ACC112 (cell line): ENCODE data around the gene ELMOD3.
"Not testable (repeated sequence)": the region's sequence is repeated elsewhere in the genome, so short reads cannot be mapped to it uniquely, and the experiment has no call there.

ENCODE experiments used
- H2AFZ ChIP-seq: fragments of 200-600 bp; sonication (generic); one replicate; pipeline ENCODE4 v1.6.0; 2017; ENCODE audit warnings: antibody characterized with exemption, low read length; ENCODE audit not compliant: unreplicated experiment
- H3K27ac ChIP-seq: fragments of 200-600 bp; sonication (generic); 2 replicates; pipeline ENCODE4 v1.5.1; 2014; ENCODE audit warnings: low read depth, mild to moderate bottlenecking, antibody characterized with exemption, low read length, moderate library complexity
- H3K27me3 ChIP-seq: fragments of 200-600 bp; sonication (generic); 2 replicates; pipeline ENCODE4 v1.6.1; 2014; ENCODE audit warnings: mild to moderate bottlenecking, antibody characterized with exemption, low read length, moderate library complexity, mixed read lengths; ENCODE audit not compliant: insufficient read depth
- H3K36me3 ChIP-seq: fragments of 200-600 bp; sonication (generic); 2 replicates; pipeline ENCODE4 v1.6.1; 2016; ENCODE audit warnings: mild to moderate bottlenecking, antibody characterized with exemption, low read length, moderate library complexity, mixed read lengths; ENCODE audit not compliant: insufficient read depth
- H3K4me1 ChIP-seq: fragments of 200-600 bp; sonication (generic); one replicate; pipeline ENCODE4 v1.6.1; 2016; ENCODE audit warnings: low read length, mixed read lengths; ENCODE audit not compliant: insufficient read depth, unreplicated experiment, control insufficient read depth
- H3K4me3 ChIP-seq: fragments of 200-600 bp; sonication (generic); 2 replicates; pipeline ENCODE4 v1.5.1; 2014; ENCODE audit warnings: mild to moderate bottlenecking, low read depth, low read length
- H3K79me2 ChIP-seq: fragments of 200-600 bp; sonication (generic); one replicate; pipeline ENCODE4 v1.6.0; 2016; ENCODE audit warnings: low read length; ENCODE audit not compliant: control insufficient read depth, unreplicated experiment, insufficient read depth

Gene ELMOD3

DNA sequence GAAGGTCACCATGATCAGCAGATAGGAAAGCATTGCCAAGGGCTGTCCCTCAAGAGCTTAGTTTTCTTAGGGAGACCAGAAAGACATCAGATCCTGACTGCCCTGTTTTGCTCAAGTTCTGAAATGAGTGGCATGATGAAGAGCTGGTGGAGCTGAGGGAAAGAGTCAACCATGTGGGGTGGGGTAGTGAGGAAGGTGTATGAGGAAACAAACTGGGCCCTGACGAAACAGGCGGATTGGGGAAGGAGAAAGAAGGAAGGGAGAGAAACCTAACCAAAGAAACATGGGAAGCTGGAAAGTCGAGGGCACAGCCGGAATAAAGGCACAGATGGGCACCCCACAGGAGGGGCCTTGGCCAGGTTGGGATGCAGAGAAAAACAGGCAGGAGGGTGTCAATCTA, 34.8 kb upstream of the ELMOD3 start:
- peaks cover 4% of the 10 kb centered on the region for H3K4me1 ChIP-seq
- no peak overlapping the region for H2AFZ ChIP-seq
- no peak overlapping the region for H3K27ac ChIP-seq
- no peak overlapping the region for H3K4me3 ChIP-seq
- peaks cover 54% of the 10 kb centered on the region for H3K79me2 ChIP-seq
- H3K27me3 ChIP-seq, result no peaks in the 10 kb centered on the region
- peaks cover 45% of the 10 kb centered on the region for H3K36me3 ChIP-seq

DNA sequence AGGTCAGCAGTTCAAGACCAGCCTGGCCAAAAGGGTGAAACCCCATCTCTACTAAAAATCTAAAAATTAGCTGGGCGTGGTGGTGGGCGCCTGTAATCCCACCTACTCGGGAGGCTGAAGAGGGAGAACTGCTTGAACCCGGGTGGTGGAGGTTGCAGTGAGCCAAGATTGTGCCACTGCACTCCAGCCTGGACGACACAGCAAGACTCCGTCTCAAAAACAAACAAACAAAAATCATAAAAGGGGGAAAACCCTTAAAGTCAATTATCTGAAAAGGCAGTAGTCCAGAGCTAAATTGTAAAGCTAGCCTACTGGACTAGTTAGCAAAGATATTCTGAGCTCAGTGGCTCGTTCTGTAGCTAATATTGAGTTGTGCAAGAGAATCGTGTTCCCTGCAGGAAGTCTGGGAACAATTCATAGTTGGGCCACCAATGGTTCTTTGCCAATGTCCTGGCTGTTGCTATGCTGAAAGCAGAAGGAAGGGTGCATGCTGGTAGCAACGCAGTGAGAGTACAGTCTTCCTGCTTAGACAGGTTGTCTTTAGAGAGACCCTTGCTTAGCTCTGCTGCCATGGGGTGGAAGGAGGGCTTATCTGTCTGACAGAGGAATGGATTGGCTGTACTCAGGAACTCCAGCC, 31.1 kb upstream of the ELMOD3 start:
- no peak overlapping the region for H2AFZ ChIP-seq
- no peak overlapping the region for H3K27ac ChIP-seq
- peaks cover 56% of the 10 kb centered on the region for H3K36me3 ChIP-seq
- H3K27me3 ChIP-seq, result no peaks in the 10 kb centered on the region
- no peak overlapping the region for H3K4me3 ChIP-seq
- H3K4me1 ChIP-seq, result peaks cover 16% of the 10 kb centered on the region
- peaks cover 80% of the 10 kb centered on the region for H3K79me2 ChIP-seq

DNA sequence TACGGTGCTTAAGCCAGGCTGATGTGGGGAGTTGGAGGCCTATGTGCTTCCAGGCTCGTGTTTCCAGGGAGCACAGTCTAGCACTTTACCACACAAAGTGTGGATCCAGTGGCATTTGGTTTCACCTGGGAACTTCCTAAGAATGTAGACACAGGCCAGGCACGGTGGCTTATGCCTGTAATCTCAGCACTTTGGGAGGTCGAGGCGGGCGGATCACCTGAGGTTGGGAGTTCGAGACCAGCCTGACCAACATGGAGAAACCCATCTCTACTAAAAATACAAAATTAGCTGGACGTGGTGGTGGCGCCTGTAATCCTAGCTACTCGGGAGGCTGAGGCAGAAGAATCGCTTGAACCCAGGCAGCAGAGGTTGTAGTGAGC, 30.6 kb upstream of the ELMOD3 start:
- Histone ChIP-seq H3K79me2 (peaks cover 75% of the 10 kb centered on the region), H3K4me1 (peaks cover 16% of the 10 kb centered on the region), H3K36me3 (peaks cover 56% of the 10 kb centered on the region)
- H3K27me3 ChIP-seq, H2AFZ ChIP-seq, H3K4me3 ChIP-seq, H3K27ac ChIP-seq: not testable (repeated sequence)

DNA sequence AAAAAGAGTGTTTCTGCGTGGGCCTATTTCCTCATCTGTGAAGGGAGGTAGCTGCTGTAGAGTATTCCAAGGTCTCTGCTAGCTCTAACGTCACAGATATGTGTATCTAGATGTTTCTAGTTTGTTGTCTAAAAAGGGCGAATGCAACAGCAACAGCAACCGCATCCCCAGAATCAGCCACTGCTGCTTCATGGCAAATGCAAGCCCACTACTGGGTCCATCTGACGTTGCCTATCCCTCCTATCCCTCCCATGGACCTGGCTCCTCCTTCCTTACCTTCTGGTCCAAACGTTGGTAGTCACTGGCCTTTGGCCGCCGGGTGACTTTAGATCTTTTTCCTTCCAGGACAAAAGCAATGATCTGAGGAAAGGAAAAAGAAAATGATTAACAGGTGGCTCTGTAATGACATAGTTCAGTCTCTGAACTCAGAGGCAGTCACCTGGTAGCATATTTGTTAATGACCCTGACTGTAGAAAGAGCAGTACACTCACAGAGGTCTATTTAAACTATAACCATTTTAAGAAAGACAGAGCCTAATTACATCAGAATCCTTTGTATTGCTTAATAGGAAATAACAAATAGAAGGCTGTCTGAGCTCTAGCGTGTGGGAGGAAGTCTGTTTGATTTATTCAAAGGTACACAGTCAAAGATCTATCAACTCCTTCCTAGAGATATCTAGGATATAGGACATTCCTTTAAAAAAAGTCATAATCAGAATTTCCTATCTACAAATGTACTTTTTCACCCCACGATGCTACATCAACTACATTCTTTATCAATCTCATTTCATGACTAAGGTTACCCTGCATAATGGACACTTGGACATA, 29.7 kb upstream of the ELMOD3 start:
- Histone ChIP-seq H3K36me3 (peaks cover 53% of the 10 kb centered on the region), H3K79me2 (peaks cover 69% of the 10 kb centered on the region), H3K4me3 (peak overlapping the region; percentile 96), H3K27me3 (no peaks in the 10 kb centered on the region), H3K4me1 (peaks cover 16% of the 10 kb centered on the region), H2AFZ (no peak overlapping the region), H3K27ac (peak overlapping the region; percentile 9; the same call in 1 of the 2 replicates)

DNA sequence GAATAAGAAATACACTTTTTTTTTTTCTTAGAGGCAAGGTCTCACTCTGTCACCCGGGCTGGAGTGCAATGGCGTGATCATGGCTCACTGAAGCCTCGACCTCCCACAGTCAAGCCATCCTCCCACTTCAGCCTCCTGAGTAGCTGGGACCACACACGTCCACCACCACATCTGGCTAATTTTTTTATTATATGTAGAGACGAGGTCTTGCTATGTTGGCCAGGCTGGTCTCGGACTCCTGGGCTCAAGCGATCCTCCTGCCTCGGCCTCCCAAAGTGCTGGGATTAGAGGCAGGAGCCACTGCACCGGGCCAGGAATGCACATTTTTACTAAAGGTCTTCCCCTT, 29.1 kb upstream of the ELMOD3 start:
- peak overlapping the region; percentile 96 for H3K4me3 ChIP-seq
- H3K27me3 ChIP-seq, result no peaks in the 10 kb centered on the region
- H2AFZ ChIP-seq, result no peak overlapping the region
- H3K79me2 ChIP-seq, result peaks cover 63% of the 10 kb centered on the region
- H3K36me3 ChIP-seq, result peaks cover 48% of the 10 kb centered on the region
- H3K4me1 ChIP-seq, result peaks cover 16% of the 10 kb centered on the region
- peak overlapping the region; percentile 9; the same call in 1 of the 2 replicates for H3K27ac ChIP-seq

DNA sequence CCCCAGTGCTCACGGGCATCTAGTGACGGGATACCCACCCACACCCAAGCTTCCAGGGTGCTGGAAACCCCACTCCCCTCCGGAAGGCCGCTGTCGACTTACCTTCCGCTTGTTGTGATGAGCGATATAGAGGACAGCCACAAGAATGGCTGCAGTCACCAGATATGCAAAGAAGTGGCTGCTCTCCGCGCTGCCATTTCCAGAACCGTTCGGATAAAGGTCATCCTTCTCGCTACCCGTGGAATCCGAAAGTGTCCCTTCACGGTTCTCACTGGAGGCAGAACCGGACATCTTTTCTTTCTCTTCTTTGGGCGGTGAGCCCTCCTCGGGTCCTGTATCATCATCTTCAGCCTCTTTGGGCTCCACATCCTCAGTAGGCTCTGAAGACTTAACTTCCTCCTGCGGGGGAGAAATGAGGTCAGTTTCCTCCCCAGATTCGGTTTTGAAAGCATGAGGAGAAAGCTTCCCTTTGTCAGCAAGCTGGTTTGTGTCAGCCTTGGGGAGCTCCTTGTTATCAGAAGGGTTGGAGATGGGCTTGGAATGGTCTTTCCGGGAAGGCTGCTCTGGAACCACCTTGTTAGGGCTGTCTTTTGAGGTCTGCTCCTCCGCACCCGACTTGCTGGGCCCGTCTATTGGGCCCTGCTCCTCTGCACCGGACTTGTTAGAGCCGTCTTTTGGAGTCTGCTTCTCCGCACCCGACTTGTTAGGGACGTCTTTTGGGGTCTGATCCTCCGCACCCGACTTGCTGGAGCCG, 28.0 kb upstream of the ELMOD3 start:
- H3K36me3 ChIP-seq, result peaks cover 38% of the 10 kb centered on the region
- peak overlapping the region; percentile 96 for H3K4me3 ChIP-seq
- H3K79me2 ChIP-seq, result peaks cover 53% of the 10 kb centered on the region
- H3K27me3 ChIP-seq, result no peaks in the 10 kb centered on the region
- peak overlapping the region; percentile 6; the same call in 1 of the 2 replicates for H3K27ac ChIP-seq
- H2AFZ ChIP-seq, result no peak overlapping the region
- peaks cover 16% of the 10 kb centered on the region for H3K4me1 ChIP-seq

DNA sequence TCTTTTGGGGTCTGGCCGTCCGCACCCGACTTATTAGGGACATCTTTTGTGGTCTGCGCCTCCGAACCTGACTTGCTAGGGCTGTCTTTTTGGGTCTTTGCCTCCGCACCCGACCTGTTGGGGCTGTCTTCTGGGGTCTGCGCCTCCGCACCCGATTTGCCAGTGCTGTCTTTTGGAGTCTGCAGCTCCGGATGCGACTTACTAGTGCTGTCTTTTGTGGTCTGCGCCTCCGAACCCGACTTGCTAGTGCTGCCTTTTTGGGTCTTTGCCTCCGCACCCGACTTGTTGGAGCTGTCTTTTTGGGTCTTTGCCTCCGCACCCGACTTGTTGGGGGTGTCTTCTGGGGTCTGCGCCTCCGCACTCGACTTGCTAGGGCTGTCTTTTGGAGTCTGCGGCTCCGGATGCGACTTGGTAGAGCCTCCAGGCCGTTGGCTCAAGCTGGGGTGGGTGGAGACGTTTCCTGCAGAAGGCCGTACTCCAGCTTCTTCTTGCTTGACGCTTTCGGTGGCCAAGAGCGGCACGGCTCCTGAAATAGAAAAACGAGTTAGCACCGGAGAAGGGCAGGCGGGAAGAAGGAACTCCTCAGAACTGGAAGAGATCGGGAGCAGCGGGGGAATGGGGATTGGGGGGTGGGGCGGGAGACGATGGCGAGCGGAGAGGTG, 27.3 kb upstream of the ELMOD3 start:
- H2AFZ ChIP-seq, result peak overlapping the region; percentile 79
- no peaks in the 10 kb centered on the region for H3K27me3 ChIP-seq
- H3K27ac ChIP-seq, result peak overlapping the region; percentile 82; the same call in 1 of the 2 replicates
- H3K4me1 ChIP-seq, result peaks cover 16% of the 10 kb centered on the region
- peaks cover 49% of the 10 kb centered on the region for H3K79me2 ChIP-seq
- peaks cover 31% of the 10 kb centered on the region for H3K36me3 ChIP-seq
- H3K4me3 ChIP-seq, result peak overlapping the region; percentile 96

DNA sequence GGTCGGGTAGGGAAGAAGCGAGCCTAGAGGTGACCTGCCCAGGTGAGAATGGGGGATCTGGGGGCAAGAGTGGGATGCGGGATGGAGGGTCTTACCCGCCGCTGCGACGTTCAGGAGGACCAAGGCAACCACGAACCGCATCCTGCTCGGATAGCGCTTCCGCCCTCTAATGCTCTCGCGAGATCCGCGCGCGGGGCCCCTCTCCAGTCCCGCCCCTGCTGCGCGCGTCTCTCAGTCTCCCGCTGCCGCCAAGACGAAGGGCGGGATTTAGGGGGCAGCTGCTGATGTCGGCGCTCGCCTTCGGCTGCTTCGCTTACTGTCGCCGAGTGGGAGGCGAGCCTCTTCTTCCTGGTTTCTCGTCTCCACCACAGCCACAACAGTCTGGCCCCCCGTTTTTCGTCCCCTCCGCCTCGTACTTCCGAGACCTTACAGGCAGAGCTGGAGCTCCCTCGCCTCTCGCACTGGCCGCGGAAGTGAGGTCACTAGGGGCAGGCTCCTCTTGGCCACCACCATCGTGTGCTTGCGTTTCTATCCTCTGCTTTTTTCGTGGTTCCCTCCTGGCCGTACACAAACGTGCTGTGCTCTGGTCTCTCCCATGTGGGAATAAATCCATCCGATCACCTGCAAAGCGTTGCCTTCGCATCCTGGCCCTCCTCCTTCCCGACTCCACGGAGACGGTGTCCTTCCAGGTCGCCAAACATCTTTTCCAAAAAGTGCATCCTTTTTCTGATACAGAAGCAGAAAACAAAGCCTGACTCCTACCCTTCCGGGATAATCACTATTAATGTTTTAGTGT, 26.5 kb upstream of the ELMOD3 start, which contains the start of gene TGOLN2:
TSS of gene TGOLN2 (minus strand) at position 168 of the 796 bp plus-strand sequence. CDS start at position 141, 27 bp downstream.
- Histone ChIP-seq H3K36me3 (peaks cover 28% of the 10 kb centered on the region), H3K4me1 (peaks cover 16% of the 10 kb centered on the region), H2AFZ (peak within 1 kb of the TSS; percentile 79), H3K4me3 (peak within 1 kb of the TSS; percentile 96), H3K27me3 (no peaks in the 10 kb centered on the region), H3K79me2 (peaks cover 42% of the 10 kb centered on the region), H3K27ac (peak within 1 kb of the TSS; percentile 82)

DNA sequence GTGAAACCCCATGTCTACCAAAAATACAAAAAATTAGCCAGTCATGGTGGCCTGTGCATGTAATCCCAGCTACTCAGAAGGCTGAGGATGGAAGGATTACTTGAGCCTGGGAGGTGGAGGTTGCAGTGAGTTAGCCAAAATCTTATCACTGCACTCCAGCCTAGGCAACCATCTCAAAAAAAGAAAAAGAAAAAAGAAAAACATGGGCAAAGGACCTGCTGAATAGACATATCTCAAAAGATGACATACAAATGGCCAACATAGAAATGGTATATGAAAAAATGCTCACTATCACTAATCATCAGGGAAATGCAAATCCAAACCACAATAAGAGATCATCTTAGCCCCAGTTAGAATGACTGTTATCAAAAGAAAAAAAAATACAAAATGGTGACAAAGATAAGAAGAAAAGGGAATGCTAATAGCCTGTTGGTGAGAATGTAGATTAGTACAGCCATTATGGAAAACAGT, 25.4 kb upstream of the ELMOD3 start:
- H3K4me1 ChIP-seq, result peaks cover 16% of the 10 kb centered on the region
- no peaks in the 10 kb centered on the region for H3K27me3 ChIP-seq
- no peak overlapping the region for H2AFZ ChIP-seq
- H3K27ac ChIP-seq, result no peak overlapping the region
- peaks cover 20% of the 10 kb centered on the region for H3K36me3 ChIP-seq
- peaks cover 35% of the 10 kb centered on the region for H3K79me2 ChIP-seq
- peak overlapping the region; percentile 96 for H3K4me3 ChIP-seq
